Measurements from ENCODE around the gene GATM.

GRCh38 chr15:45389351-45389750 lies 11.0 kb upstream of the GATM start:
- TF ChIP-seq CTCF (conservative IDR thresholded peaks at IDR 0.05; ENCODE audit: low read length) (no peak), EZH2phosphoT487 (IDR thresholded peaks at IDR 0.05; ENCODE audit: borderline replicate concordance) (no peak)

Measured in Loucy (cell line).